ENCODE measurements around the gene SGF29.
"Not testable (repeated sequence)": the region's sequence is repeated elsewhere in the genome, so short reads cannot be mapped to it uniquely, and the experiment has no call there.

The SGF29 gene

GRCh38 chr16:28606291-28607115 lies 52.8 kb downstream of the SGF29 start:
- in situ Hi-C loops (cut with HindIII; ENCODE audit: low pct_ligation_motif_present, low pct_unique_long_range_greater_than_20kb, low sequenced_read_pairs), result no loop called here
- DNase-seq, result no peak

- DNase-seq, result no peak
- in situ Hi-C loops (cut with HindIII; ENCODE audit: low pct_ligation_motif_present, low pct_unique_long_range_greater_than_20kb, low sequenced_read_pairs), result no loop called here
These were observed 53.5 kb downstream of the SGF29 start for GRCh38 chr16:28607116-28607623.

- in situ Hi-C loops (cut with HindIII; ENCODE audit: low pct_ligation_motif_present, low pct_unique_long_range_greater_than_20kb, low sequenced_read_pairs), result not testable (repeated sequence)
These were observed 54.2 kb downstream of the SGF29 start for GRCh38 chr16:28607681-28608495.

GRCh38 chr16:28608496-28608808 lies 54.7 kb downstream of the SGF29 start:
- DNase-seq; in situ Hi-C loops (cut with HindIII; ENCODE audit: low pct_ligation_motif_present, low pct_unique_long_range_greater_than_20kb, low sequenced_read_pairs): not testable (repeated sequence)

More at GRCh38 chr16:28607681-28608495, 54.2 kb downstream of the SGF29 start:
- not testable (repeated sequence) for DNase-seq

- DNase-seq; in situ Hi-C loops (cut with HindIII; ENCODE audit: low pct_ligation_motif_present, low pct_unique_long_range_greater_than_20kb, low sequenced_read_pairs): not testable (repeated sequence)
These were observed 55.3 kb downstream of the SGF29 start for GRCh38 chr16:28608867-28609596.

GRCh38 chr16:28609631-28610594 lies 56.2 kb downstream of the SGF29 start, which contains the start of gene SULT1A1:
SULT1A1 (minus strand) TSS chr16:28610044; CDS start chr16:28608855, 1,189 bp downstream.
- in situ Hi-C loops (cut with HindIII; ENCODE audit: low pct_ligation_motif_present, low pct_unique_long_range_greater_than_20kb, low sequenced_read_pairs), result no loop called here
- DNase-seq, result no peak

GRCh38 chr16:28610595-28611191 lies 57.0 kb downstream of the SGF29 start:
- no peak for DNase-seq
- in situ Hi-C loops (cut with HindIII; ENCODE audit: low pct_ligation_motif_present, low pct_unique_long_range_greater_than_20kb, low sequenced_read_pairs), result no loop called here

GRCh38 chr16:28612359-28613280 lies 58.9 kb downstream of the SGF29 start:
- DNase-seq; in situ Hi-C loops (cut with HindIII; ENCODE audit: low pct_ligation_motif_present, low pct_unique_long_range_greater_than_20kb, low sequenced_read_pairs): not testable (repeated sequence)

GRCh38 chr16:28613912-28614311 lies 60.2 kb downstream of the SGF29 start:
- DNase-seq; in situ Hi-C loops (cut with HindIII; ENCODE audit: low pct_ligation_motif_present, low pct_unique_long_range_greater_than_20kb, low sequenced_read_pairs): not testable (repeated sequence)

GRCh38 chr16:28614561-28614960 lies 60.8 kb downstream of the SGF29 start:
- DNase-seq; in situ Hi-C loops (cut with HindIII; ENCODE audit: low pct_ligation_motif_present, low pct_unique_long_range_greater_than_20kb, low sequenced_read_pairs): not testable (repeated sequence)

- in situ Hi-C loops (cut with HindIII; ENCODE audit: low pct_ligation_motif_present, low pct_unique_long_range_greater_than_20kb, low sequenced_read_pairs), result not testable (repeated sequence)
These were observed 61.9 kb downstream of the SGF29 start for GRCh38 chr16:28615486-28616223.

GRCh38 chr16:28616224-28616577 lies 62.5 kb downstream of the SGF29 start:
- DNase-seq; in situ Hi-C loops (cut with HindIII; ENCODE audit: low pct_ligation_motif_present, low pct_unique_long_range_greater_than_20kb, low sequenced_read_pairs): not testable (repeated sequence)

More at GRCh38 chr16:28615486-28616223, 61.9 kb downstream of the SGF29 start:
- peak; percentile 44 for DNase-seq

GRCh38 chr16:28616636-28617035 lies 62.9 kb downstream of the SGF29 start:
- no peak for DNase-seq
- in situ Hi-C loops (cut with HindIII; ENCODE audit: low pct_ligation_motif_present, low pct_unique_long_range_greater_than_20kb, low sequenced_read_pairs), result no loop called here

GRCh38 chr16:28617874-28618273 lies 64.2 kb downstream of the SGF29 start:
- no peak for DNase-seq
- in situ Hi-C loops (cut with HindIII; ENCODE audit: low pct_ligation_motif_present, low pct_unique_long_range_greater_than_20kb, low sequenced_read_pairs), result no loop called here

- in situ Hi-C loops (cut with HindIII; ENCODE audit: low pct_ligation_motif_present, low pct_unique_long_range_greater_than_20kb, low sequenced_read_pairs); DNase-seq: not testable (repeated sequence)
These were observed 66.6 kb downstream of the SGF29 start for GRCh38 chr16:28620316-28620715.

All from ACHN (cell line).